Kidney epithelial cell (primary cell): ENCODE data around the gene SPACA7. TPM values are rescaled to one million over a fixed set of nuclear protein-coding genes. Genes with fewer than 3 reads are reported as not detected.

Source experiments
- DNase-seq: peaks from one replicate; pipeline ENCODE4 v3.0.0-alpha.2; 2010; ENCODE audit warnings: low read depth
- H3K27me3 ChIP-seq: 2 replicates; pipeline ENCODE4 v1.6.0; 2011; ENCODE audit warnings: low read length; ENCODE audit not compliant: control insufficient read depth, insufficient read depth
- H3K36me3 ChIP-seq: 2 replicates; pipeline ENCODE4 v1.5.1; 2011; ENCODE audit warnings: low read length; ENCODE audit not compliant: control insufficient read depth, insufficient read depth
- H3K4me3 ChIP-seq: 2 replicates; pipeline ENCODE4 v1.5.1; 2011; ENCODE audit warnings: low read depth, mild to moderate bottlenecking, control low read depth, low read length
- total RNA-seq: library from RNA; depleted of rRNA; stranded (reverse); fragments of >200 nt; gene quantifications from 2 replicates; pipeline ENCODE4 v1.2.3, GENCODE V29; 2015
- TF ChIP-seq, protein P1 (sequence below): IDR thresholded peaks from 2 replicates; pipeline ENCODE4 v1.5.1; 2011; ENCODE audit warnings: mild to moderate bottlenecking, moderate library complexity, low read length, control low read depth, inconsistent platforms; ENCODE audit not compliant: insufficient read depth, poor library complexity, severe bottlenecking

The SPACA7 gene
- total RNA-seq, 1 donor from 2014 or later: not detected

DNA sequence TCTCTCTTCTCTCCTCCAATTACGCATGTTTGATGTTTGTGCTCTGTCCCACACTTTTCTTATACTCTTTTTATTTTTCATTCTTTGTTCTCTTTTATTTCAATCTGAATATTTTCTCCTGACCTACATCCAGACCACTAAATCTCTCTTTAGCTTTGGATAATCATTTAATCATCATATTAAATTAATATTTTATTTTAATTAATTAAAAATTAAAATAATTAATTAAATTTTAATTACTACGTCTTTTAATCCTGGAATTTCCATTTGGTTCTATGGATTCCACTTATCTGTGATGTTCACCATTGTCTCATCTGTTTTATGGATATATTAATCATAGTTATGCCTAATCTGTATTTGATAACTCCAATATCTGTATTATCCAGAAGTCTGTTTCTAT, 62.4 kb downstream of the SPACA7 start:
- TF ChIP-seq, protein P1, sequence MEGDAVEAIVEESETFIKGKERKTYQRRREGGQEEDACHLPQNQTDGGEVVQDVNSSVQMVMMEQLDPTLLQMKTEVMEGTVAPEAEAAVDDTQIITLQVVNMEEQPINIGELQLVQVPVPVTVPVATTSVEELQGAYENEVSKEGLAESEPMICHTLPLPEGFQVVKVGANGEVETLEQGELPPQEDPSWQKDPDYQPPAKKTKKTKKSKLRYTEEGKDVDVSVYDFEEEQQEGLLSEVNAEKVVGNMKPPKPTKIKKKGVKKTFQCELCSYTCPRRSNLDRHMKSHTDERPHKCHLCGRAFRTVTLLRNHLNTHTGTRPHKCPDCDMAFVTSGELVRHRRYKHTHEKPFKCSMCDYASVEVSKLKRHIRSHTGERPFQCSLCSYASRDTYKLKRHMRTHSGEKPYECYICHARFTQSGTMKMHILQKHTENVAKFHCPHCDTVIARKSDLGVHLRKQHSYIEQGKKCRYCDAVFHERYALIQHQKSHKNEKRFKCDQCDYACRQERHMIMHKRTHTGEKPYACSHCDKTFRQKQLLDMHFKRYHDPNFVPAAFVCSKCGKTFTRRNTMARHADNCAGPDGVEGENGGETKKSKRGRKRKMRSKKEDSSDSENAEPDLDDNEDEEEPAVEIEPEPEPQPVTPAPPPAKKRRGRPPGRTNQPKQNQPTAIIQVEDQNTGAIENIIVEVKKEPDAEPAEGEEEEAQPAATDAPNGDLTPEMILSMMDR: no peak
- DNase-seq: no peak
- no peaks in the 10 kb centered on the region for H3K36me3 ChIP-seq
- H3K4me3 ChIP-seq: no peak overlapping the region
- peaks cover 13% of the 10 kb centered on the region for H3K27me3 ChIP-seq

DNA sequence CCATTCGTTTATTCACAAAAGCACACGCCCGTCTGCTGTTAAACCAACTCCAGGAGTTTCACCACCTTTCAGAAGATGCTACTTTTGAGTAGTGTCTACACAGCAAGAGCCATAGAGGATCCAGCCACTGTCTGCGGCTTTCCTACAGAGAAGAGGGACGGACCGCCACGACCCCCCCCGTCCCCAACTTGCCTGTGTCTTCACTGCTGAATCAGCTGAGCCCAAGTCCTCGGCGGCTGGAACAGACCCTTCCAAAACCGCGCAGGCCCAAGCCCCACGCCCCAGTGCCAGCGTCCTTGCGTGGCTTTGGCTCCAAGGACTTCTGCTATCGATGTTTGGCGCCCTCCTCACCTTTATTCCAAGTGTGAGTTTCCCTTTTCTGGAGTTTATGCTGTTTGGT, 65.1 kb downstream of the SPACA7 start:
- no peak for DNase-seq
- TF ChIP-seq, protein P1: no peak
- no peaks in the 10 kb centered on the region for H3K36me3 ChIP-seq
- peaks cover 30% of the 10 kb centered on the region for H3K27me3 ChIP-seq
- H3K4me3 ChIP-seq: no peak overlapping the region

DNA sequence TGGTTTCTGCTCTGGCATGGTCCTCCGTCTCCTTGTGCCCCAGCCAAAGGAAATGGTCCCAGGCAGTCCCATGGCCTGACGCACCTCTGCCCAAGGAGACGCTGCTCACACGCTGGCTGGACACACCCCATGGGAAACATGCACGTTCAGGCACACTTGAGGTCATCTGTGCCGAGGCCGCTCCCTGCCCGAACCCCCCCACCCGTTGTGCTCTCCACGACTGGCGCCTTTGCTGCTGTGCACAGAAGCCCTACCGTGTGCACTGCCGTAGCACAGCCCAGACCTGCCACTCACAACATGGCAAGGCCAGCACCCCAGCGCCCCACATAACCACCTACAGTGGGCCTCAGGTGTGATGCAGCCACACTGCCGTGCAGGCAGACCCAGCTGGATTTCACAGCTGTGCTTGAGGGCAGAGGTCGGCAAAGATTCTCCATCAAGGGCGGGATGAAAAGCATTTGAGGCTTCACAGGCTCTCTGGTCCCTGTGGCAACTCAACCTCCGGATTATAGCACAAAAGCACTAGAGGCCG, 65.7 kb downstream of the SPACA7 start:
- H3K4me3 ChIP-seq: no peak overlapping the region
- peaks cover 30% of the 10 kb centered on the region for H3K27me3 ChIP-seq
- no peaks in the 10 kb centered on the region for H3K36me3 ChIP-seq
- TF ChIP-seq, protein P1: no peak
- DNase-seq: no peak

DNA sequence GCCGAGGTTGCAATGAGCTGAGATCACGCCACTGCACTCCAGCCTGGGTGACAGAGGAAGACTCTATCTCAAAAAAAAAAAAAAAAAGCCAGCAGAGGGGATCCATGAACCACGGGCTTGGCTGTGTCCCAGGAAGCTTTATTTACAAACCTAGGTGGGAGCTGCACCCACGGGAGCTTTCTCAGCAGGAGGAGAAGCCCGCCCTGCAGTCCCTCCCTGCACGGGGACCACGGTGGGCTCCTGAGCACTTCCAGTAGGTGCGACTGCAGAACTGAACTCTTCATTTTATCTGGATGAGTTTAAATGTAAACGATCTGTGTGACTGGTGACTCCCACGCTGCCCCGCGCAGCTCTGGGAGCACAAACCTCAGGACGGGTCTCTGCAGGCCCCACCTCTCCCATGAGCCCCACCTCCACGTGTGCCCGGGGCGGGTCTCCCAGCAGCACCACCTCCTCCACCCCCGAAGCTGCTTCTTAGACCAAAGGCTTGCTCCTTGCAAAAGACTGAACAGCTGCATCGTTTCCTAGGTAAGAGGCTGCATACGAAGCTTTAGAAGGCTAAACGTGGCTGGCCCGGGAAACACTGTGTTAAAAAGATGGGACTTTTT, 66.4 kb downstream of the SPACA7 start:
- TF ChIP-seq, protein P1: no peak

DNA sequence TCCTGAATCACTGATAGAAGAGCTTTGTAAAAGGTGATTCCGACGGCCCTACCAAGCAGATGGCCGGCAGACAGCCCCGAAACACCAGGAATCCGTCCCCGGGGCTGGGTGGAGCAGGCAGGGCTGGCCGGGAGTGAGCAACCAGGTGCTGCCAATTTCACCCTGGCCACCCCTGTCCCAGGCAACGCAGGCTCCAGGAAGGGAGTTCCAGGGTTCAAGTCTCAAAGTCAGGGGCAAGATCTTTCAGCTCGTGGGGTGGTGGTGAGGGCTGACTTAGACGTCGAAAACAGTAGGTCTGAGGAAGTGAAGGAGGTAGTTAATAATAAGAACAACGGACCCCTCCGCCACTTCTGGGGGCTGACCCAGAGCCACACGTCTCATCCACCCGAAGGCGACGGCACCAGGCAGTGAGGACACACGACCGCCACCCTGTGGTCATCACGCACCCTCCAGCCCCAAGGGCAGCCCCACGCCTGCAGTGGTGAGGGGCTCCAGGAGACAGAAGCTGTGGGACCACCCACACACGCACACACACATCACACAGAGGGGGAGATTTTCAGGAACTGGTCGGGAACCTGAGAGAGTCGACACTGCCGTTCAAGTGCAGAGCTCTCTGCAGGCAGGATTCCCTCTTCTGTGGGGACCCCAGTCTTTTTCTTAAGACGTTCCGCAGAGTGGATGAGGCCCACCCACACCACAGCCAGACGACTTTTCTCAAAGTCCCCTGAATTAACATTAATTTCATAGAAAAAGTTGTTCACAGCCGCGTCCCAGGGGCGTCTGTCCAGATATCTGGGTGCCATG, 67.2 kb downstream of the SPACA7 start:
- TF ChIP-seq, protein P1: peak; percentile 51
- H3K4me3 ChIP-seq: no peak overlapping the region
- H3K27me3 ChIP-seq: peaks cover 30% of the 10 kb centered on the region
- no peaks in the 10 kb centered on the region for H3K36me3 ChIP-seq
- no peak for DNase-seq

More for the DNA sequence above, 66.4 kb downstream of the SPACA7 start:
- Histone ChIP-seq H3K4me3 (no peak overlapping the region), H3K36me3 (no peaks in the 10 kb centered on the region), H3K27me3 (peaks cover 30% of the 10 kb centered on the region)
- no peak for DNase-seq
